ENCODE measurements around the gene TOX2. TPM values are rescaled to one million over a fixed set of nuclear protein-coding genes. Genes with fewer than 3 reads are reported as not detected.

TOX2 gene
- total and polyA plus RNA-seq, 2 of the 8 experiments (the other 6 are each of a cell fraction or from before 2014, with no cell fraction given), result 1.8 to 3.4 TPM

- Histone ChIP-seq H4K91ac (replicated peaks; ENCODE audit: insufficient read length, low read length) (no peak overlapping the region), H2AK5ac (ENCODE audit: low read depth, low read length) (no peak overlapping the region), H3K14ac (ENCODE audit: insufficient read length) (no peak overlapping the region), H4K8ac (ENCODE audit: extremely low read depth, insufficient read depth, low read length) (no peak overlapping the region), H4K5ac (ENCODE audit: insufficient read length, low read depth, low read length) (no peak overlapping the region), H3K4ac (replicated peaks; ENCODE audit: insufficient read length, low read depth, low read length) (no peak overlapping the region), H2BK5ac (ENCODE audit: low read depth, low read length) (no peak overlapping the region), H3K9ac (replicated peaks in 1 of 4; ENCODE audit: extremely low read depth in 1 of 4, low read depth in 3 of 4, low read length in 3 of 4) (no peak overlapping the region), H3K27ac (ENCODE audit: low read depth, low read length) (no peak overlapping the region), H2AFZ (ENCODE audit: low read length) (no peak overlapping the region), H4K20me1 (replicated peaks in 1 of 2; ENCODE audit: control insufficient read depth in 1 of 2, insufficient read depth in 2 of 2, low read length in 2 of 2) (no peaks in the 10 kb centered on the region), H3K4me2 (ENCODE audit: insufficient read depth in 1 of 2, low read depth in 2 of 2, low read length in 2 of 2) (no peak overlapping the region), H3K9me3 (ENCODE audit: insufficient read depth in 2 of 2, low read depth in 1 of 2, low read length in 1 of 2) (no peaks in the 10 kb centered on the region), H3K79me1 (ENCODE audit: low read depth, low read length) (no peaks in the 10 kb centered on the region), H3K4me3 (ENCODE audit: extremely low read depth in 1 of 4, insufficient read depth in 2 of 4, low read depth in 3 of 4, low read length in 4 of 4) (no peak overlapping the region), H3K4me1 (replicated peaks in 1 of 4; ENCODE audit: control insufficient read depth in 3 of 4, insufficient read depth in 4 of 4, low read length in 3 of 4) (no peaks in the 10 kb centered on the region), H3K18ac (ENCODE audit: extremely low read depth, low read length) (no peak overlapping the region), H3K36me3 (ENCODE audit: control insufficient read depth in 2 of 4, insufficient read depth in 4 of 4, low read length in 3 of 4) (no peaks in the 10 kb centered on the region), H2BK15ac (ENCODE audit: low read length) (no peak overlapping the region), H3K79me2 (ENCODE audit: control insufficient read depth in 1 of 2, insufficient read depth in 2 of 2, low read length in 2 of 2) (no peaks in the 10 kb centered on the region), H2BK20ac (ENCODE audit: low read length) (no peak overlapping the region), H3K23me2 (ENCODE audit: low read depth, low read length) (no peaks in the 10 kb centered on the region), H2BK12ac (ENCODE audit: low read depth, low read length) (no peak overlapping the region), H3K56ac (replicated peaks; ENCODE audit: insufficient read length, low read depth, low read length) (no peak overlapping the region), H2BK120ac (replicated peaks; ENCODE audit: low read depth, low read length) (no peak overlapping the region), H3K23ac (ENCODE audit: insufficient read length) (no peak overlapping the region), H3K27me3 (replicated peaks in 1 of 4; ENCODE audit: control insufficient read depth in 3 of 4, extremely low read depth in 1 of 4, insufficient read depth in 3 of 4, low read length in 3 of 4) (no peaks in the 10 kb centered on the region)
- FAIRE-seq (no peak), DNase-seq (ENCODE audit: low read depth in 1 of 2, low spot score in 2 of 2) (no peak)
- ChIA-PET POLR2A (ENCODE audit: partially characterized antibody) (no interaction called here), CTCF (ENCODE audit: partially characterized antibody) (interaction anchor here (0.6 to 4.2 kb wide), 8 partner anchors 9 to 201 kb away, joined by 3 to 17 read pairs (median 4); no protein-coding TSS in a partner anchor)
- 94% methylated on average over 5 of the region's 5 CpGs; no CpG with 5 or more reads in 1 of the 2 experiments for WGBS, 2 experiments (ENCODE audit: extremely low coverage in 1 of 2, insufficient coverage in 1 of 2, insufficient read length in 1 of 2, insufficient replicate concordance in 2 of 2, low coverage in 1 of 2, low lambda C conversion rate in 2 of 2, missing lambda C conversion rate in 1 of 2)
- TF ChIP-seq JUN (IDR thresholded peaks at IDR 0.05; ENCODE audit: low read depth, low read length) (no peak), CREB1 (IDR thresholded peaks at IDR 0.05) (no peak), RNF2 (IDR thresholded peaks at IDR 0.05; ENCODE audit: borderline replicate concordance, low read depth, low read length, missing control alignments, poor library complexity, severe bottlenecking) (no peak), CBX8 (IDR thresholded peaks at IDR 0.05; ENCODE audit: borderline replicate concordance, low read depth, low read length) (no peak), GABPA (IDR thresholded peaks at IDR 0.05; ENCODE audit: borderline replicate concordance, insufficient read depth, low read length) (no peak), PHF8 (conservative IDR thresholded peaks at IDR 0.05; ENCODE audit: low read depth, low read length) (no peak), ATF3 (IDR thresholded peaks at IDR 0.05; ENCODE audit: insufficient read depth, low read depth, low read length) (no peak), RXRA (IDR thresholded peaks at IDR 0.05; ENCODE audit: insufficient read depth, low read depth, low read length) (no peak), SP1 (IDR thresholded peaks at IDR 0.05; ENCODE audit: low read depth, low read length) (no peak), BCL11A (IDR thresholded peaks at IDR 0.05; ENCODE audit: low read depth in 2 of 2, low read length in 2 of 2) (no peak), YY1 (IDR thresholded peaks at IDR 0.05; ENCODE audit: low read depth, low read length) (no peak)
- TF ChIP-seq, protein P1, sequence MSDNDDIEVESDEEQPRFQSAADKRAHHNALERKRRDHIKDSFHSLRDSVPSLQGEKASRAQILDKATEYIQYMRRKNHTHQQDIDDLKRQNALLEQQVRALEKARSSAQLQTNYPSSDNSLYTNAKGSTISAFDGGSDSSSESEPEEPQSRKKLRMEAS (IDR thresholded peaks at IDR 0.05), result no peak
These were observed 184.0 kb downstream of the TOX2 start for GRCh38 chr20:44098657-44099056.

Data from H1 (cell line).